KMS-11 (cell line): ENCODE data around the gene TMEM72.

ENCODE experiments used
- H2AFZ ChIP-seq: fragments of 200-600 bp; sonication (generic); 2 replicates; pipeline ENCODE4 v1.6.1; 2016; ENCODE audit warnings: antibody characterized with exemption, mixed run types, low read depth
- H3K27ac ChIP-seq: fragments of 200-600 bp; sonication (generic); 2 replicates; pipeline ENCODE4 v1.6.1; 2016; ENCODE audit warnings: mild to moderate bottlenecking, mixed run types
- H3K27me3 ChIP-seq: fragments of 200-600 bp; sonication (generic); 2 replicates; pipeline ENCODE4 v1.6.1; 2017; ENCODE audit warnings: mild to moderate bottlenecking, low read depth, mixed run types, moderate library complexity; ENCODE audit not compliant: insufficient read depth
- H3K36me3 ChIP-seq: fragments of 200-600 bp; sonication (generic); 2 replicates; pipeline ENCODE4 v1.6.1; 2017; ENCODE audit warnings: mild to moderate bottlenecking, mixed run types; ENCODE audit not compliant: insufficient read depth
- H3K4me1 ChIP-seq: fragments of 200-600 bp; sonication (generic); 2 replicates; pipeline ENCODE4 v1.6.1; 2016; ENCODE audit warnings: mild to moderate bottlenecking, low read depth, mixed run types; ENCODE audit not compliant: poor library complexity, severe bottlenecking
- H3K4me2 ChIP-seq: fragments of 200-600 bp; sonication (generic); 2 replicates; pipeline ENCODE4 v1.7.0; 2016; ENCODE audit warnings: mild to moderate bottlenecking, mixed run types
- H3K4me3 ChIP-seq: fragments of 200-600 bp; sonication (generic); IDR thresholded peaks from 2 replicates; pipeline ENCODE4 v1.6.1; 2017; ENCODE audit warnings: low read depth, low read length, mixed read lengths; ENCODE audit not compliant: insufficient read depth
- H3K79me2 ChIP-seq: fragments of 200-600 bp; sonication (generic); 2 replicates; pipeline ENCODE4 v1.6.1; 2016; ENCODE audit warnings: low read depth, mixed run types; ENCODE audit not compliant: insufficient read depth
- H3K9ac ChIP-seq: fragments of 200-600 bp; sonication (generic); 2 replicates; pipeline ENCODE4 v1.6.1; 2016; ENCODE audit warnings: mild to moderate bottlenecking, mixed run types
- H4K20me1 ChIP-seq: fragments of 200-600 bp; sonication (generic); 2 replicates; pipeline ENCODE4 v1.6.1; 2016; ENCODE audit warnings: mild to moderate bottlenecking, mixed run types; ENCODE audit not compliant: insufficient read depth
- TF ChIP-seq, protein P1 (sequence below): fragments of 200-600 bp; sonication (generic); conservative IDR thresholded peaks from 2 replicates; pipeline ENCODE4 v1.6.1; 2017; ENCODE audit warnings: low read depth, mild to moderate bottlenecking, antibody characterized with exemption, low read length, moderate library complexity, mixed read lengths

The TMEM72 gene

DNA sequence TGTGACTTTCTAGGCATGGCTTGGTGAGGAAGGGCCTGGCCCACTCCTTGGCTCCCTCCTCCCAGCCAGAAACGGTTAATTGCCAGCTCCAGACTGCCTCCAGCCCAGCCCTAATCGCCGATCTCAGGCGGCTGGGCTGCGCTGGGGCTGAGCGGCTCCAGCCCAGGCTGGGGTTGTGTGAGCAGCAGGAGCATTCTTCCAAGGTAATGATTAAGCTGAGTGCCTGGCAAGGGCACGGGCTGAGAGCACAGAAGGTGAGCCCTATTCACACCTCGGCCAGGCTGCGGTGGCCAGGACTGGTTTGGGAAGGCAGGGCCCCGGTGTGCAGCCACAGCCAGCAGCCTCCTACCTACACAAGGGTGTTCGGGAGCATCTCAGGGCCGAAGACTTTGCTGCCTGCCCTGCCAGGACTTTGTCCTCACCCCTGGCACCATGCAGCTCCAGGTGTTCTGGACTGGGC, at the start of gene TMEM72:
TMEM72 (plus strand) TSS at position 257 of the 460 bp plus-strand sequence; CDS start at position 433, 176 bp downstream.
- Histone ChIP-seq H3K79me2 (no peaks in the 10 kb centered on the region), H2AFZ (no peak within 1 kb of the TSS), H3K9ac (no peak within 1 kb of the TSS), H3K4me1 (peaks cover 7% of the 10 kb centered on the region), H3K27me3 (no peaks in the 10 kb centered on the region), H3K4me3 (no peak within 1 kb of the TSS), H4K20me1 (no peaks in the 10 kb centered on the region), H3K36me3 (no peaks in the 10 kb centered on the region), H3K27ac (no peak within 1 kb of the TSS), H3K4me2 (no peak within 1 kb of the TSS)
- TF ChIP-seq, protein P1, sequence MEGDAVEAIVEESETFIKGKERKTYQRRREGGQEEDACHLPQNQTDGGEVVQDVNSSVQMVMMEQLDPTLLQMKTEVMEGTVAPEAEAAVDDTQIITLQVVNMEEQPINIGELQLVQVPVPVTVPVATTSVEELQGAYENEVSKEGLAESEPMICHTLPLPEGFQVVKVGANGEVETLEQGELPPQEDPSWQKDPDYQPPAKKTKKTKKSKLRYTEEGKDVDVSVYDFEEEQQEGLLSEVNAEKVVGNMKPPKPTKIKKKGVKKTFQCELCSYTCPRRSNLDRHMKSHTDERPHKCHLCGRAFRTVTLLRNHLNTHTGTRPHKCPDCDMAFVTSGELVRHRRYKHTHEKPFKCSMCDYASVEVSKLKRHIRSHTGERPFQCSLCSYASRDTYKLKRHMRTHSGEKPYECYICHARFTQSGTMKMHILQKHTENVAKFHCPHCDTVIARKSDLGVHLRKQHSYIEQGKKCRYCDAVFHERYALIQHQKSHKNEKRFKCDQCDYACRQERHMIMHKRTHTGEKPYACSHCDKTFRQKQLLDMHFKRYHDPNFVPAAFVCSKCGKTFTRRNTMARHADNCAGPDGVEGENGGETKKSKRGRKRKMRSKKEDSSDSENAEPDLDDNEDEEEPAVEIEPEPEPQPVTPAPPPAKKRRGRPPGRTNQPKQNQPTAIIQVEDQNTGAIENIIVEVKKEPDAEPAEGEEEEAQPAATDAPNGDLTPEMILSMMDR, result no peak

DNA sequence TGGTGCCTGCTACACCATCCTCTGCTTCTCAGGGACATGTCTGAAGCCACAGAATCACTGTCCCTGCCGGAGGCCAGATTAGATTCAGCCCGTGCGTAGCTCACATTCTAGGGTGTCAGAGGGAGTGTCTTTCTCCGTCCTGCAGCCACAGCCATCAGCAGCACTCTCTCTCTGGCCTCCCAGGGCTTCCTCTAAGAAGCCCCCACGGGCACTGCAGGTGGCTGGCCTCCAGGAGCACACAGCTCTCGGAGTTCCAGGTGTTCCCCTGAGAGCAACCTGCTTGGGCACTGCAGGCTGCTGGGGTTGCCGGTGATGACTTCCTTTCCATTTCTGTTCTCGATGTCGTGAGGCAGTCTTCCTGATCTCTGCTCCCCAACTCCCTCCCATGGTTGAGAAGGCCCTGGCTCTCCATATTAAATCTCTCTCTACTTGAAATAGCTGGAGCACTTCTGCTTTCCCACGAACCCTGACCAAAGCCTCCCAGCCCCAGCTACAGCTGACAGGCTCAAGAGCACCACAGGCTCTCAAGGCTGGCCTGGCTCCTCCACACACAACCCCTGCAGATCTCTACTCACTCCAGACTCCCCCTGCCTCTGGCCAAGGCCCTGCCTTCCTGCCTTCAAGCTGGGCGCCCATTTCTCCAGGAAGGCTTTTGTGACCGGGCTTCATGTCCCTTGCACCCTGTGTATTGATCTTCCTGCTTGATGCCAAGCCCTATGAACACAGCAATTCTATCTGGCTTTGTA, 49.0 kb upstream of the TMEM72 start:
- Histone ChIP-seq H3K79me2 (no peaks in the 10 kb centered on the region), H3K4me2 (no peak overlapping the region), H3K27me3 (no peaks in the 10 kb centered on the region), H3K9ac (no peak overlapping the region), H4K20me1 (no peaks in the 10 kb centered on the region), H3K4me1 (peaks cover 19% of the 10 kb centered on the region), H2AFZ (no peak overlapping the region), H3K27ac (no peak overlapping the region), H3K4me3 (no peak overlapping the region), H3K36me3 (no peaks in the 10 kb centered on the region)
- TF ChIP-seq, protein P1, result no peak

DNA sequence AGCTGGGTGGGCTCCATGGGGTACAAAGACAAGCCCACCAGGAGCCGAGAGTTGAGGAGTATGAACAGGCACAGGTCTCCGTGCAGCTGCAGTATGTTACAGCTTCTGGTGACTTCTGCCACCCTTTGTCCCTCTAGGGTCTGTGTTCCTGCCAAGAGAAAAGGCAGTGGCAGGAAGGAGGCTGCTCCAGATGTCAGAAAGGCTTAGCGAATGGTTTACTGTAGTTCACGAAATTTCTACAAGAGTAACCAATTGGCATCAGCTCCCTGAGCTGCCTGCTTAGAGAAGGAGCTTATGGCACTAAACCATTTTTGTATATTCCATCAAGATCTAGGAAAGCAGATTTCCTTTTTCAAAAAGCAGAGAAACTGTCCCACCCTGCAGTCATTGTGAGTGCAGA, 48.2 kb upstream of the TMEM72 start:
- Histone ChIP-seq H3K27ac (no peak overlapping the region), H3K79me2 (no peaks in the 10 kb centered on the region), H4K20me1 (no peaks in the 10 kb centered on the region), H3K4me3 (no peak overlapping the region), H3K27me3 (no peaks in the 10 kb centered on the region), H3K9ac (no peak overlapping the region), H2AFZ (no peak overlapping the region), H3K36me3 (no peaks in the 10 kb centered on the region), H3K4me1 (peaks cover 19% of the 10 kb centered on the region), H3K4me2 (no peak overlapping the region)
- TF ChIP-seq, protein P1, result no peak

DNA sequence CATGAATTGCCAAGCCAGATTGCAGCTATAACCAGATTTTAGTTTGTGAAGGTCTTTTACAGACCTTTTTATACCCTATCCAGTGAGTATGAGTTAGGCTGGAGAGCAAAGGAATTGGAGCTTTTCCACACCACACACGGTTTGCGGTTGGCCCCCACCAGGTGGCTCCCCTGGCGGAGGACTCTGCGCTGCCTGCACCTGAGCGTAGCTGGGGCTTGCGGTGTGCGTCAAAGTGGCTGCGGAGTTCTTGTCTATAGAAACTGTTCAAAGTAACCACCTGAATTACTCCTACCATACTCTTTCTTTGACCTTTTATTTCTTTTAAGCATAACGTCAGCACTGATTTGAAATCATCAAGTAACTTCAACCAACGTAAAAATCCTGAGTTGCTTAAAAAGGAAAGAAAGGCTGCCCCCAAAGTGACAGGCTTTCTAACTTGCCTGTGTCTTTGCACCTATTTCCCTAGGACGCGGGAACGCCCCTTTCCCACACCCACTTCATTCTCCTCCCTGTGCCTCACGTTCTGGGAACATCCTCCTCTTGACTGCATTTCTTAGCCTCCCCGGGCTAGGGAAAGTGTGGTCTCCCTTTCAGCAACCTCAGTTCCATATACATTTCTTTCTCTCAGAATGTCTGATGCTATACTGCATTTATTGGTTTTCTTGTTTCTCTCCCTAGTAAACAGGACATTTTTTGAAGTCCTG, 47.6 kb upstream of the TMEM72 start:
- TF ChIP-seq, protein P1, result no peak
- Histone ChIP-seq H3K27me3 (no peaks in the 10 kb centered on the region), H3K4me1 (peaks cover 19% of the 10 kb centered on the region), H2AFZ (peak overlapping the region; percentile 94; the same call in 1 of the 2 replicates), H3K36me3 (no peaks in the 10 kb centered on the region), H3K9ac (peak overlapping the region; percentile 70; the same call in 1 of the 2 replicates), H3K4me2 (no peak overlapping the region), H3K4me3 (no peak overlapping the region), H4K20me1 (no peaks in the 10 kb centered on the region), H3K27ac (peak overlapping the region; percentile 88; the same call in 1 of the 2 replicates), H3K79me2 (no peaks in the 10 kb centered on the region)
